HEK293 (cell line): ENCODE results near the gene C16orf92.

Experiments used
- GLI4 ChIP-seq: fragments of 450-650 bp; formaldehyde crosslinking; IDR thresholded peaks from 2 replicates; pipeline ENCODE4 v1.5.1; 2016; ENCODE audit warnings: missing biosample characterization, missing genetic modification characterization
- HOXC10 ChIP-seq: sonication (generic); formaldehyde crosslinking; IDR thresholded peaks from 2 replicates; pipeline ENCODE4 v1.8.1; 2023; ENCODE audit warnings: mild to moderate bottlenecking, missing genetic modification reagents
- KLF7 ChIP-seq: fragments of 450-650 bp; formaldehyde crosslinking; IDR thresholded peaks from 2 replicates; pipeline ENCODE4 v1.5.1; 2016; ENCODE audit warnings: missing biosample characterization, missing genetic modification characterization, borderline replicate concordance
- MEIS1 ChIP-seq: sonication (generic); formaldehyde crosslinking; IDR thresholded peaks from 2 replicates; pipeline ENCODE4 v1.8.1; 2022; ENCODE audit warnings: missing genetic modification reagents, mild to moderate bottlenecking, borderline replicate concordance
- OVOL3 ChIP-seq: fragments of 450-650 bp; formaldehyde crosslinking; IDR thresholded peaks from 2 replicates; pipeline ENCODE4 v1.5.1; 2016; ENCODE audit warnings: missing biosample characterization, missing genetic modification characterization
- SP2 ChIP-seq: fragments of 450-650 bp; formaldehyde crosslinking; IDR thresholded peaks from 2 replicates; pipeline ENCODE4 v1.5.1; 2016; ENCODE audit warnings: missing biosample characterization, missing genetic modification characterization
- TSHZ1 ChIP-seq: fragments of 450-650 bp; formaldehyde crosslinking; IDR thresholded peaks from 2 replicates; pipeline ENCODE4 v1.5.1; 2016; ENCODE audit warnings: missing biosample characterization, missing genetic modification characterization, borderline replicate concordance
- ZBTB17 ChIP-seq: fragments of 450-650 bp; formaldehyde crosslinking; IDR thresholded peaks from 2 replicates; pipeline ENCODE4 v1.5.1; 2016; ENCODE audit warnings: missing biosample characterization, missing genetic modification characterization
- ZBTB26 ChIP-seq: fragments of 450-650 bp; formaldehyde crosslinking; optimal IDR thresholded peaks from 2 replicates; pipeline ENCODE3; 2016; ENCODE audit warnings: missing biosample characterization, mild to moderate bottlenecking, missing genetic modification characterization
- ZBTB7A ChIP-seq: fragments of 450-650 bp; formaldehyde crosslinking; IDR thresholded peaks from 2 replicates; pipeline ENCODE4 v1.5.1; 2016; ENCODE audit warnings: low read depth, missing biosample characterization, missing genetic modification characterization
- ZEB2 ChIP-seq: fragments of 450-650 bp; formaldehyde crosslinking; IDR thresholded peaks from 2 replicates; pipeline ENCODE4 v1.5.1; 2016; ENCODE audit warnings: missing biosample characterization, missing genetic modification characterization
- ZIC2 ChIP-seq: fragments of 450-650 bp; formaldehyde crosslinking; IDR thresholded peaks from 2 replicates; pipeline ENCODE4 v1.5.1; 2016; ENCODE audit warnings: missing biosample characterization, missing genetic modification characterization
- ZNF121 ChIP-seq: fragments of 450-650 bp; formaldehyde crosslinking; IDR thresholded peaks from 2 replicates; pipeline ENCODE4 v1.5.1; 2016; ENCODE audit warnings: missing biosample characterization, missing genetic modification characterization
- ZNF132 ChIP-seq: fragments of 450-650 bp; formaldehyde crosslinking; IDR thresholded peaks from 2 replicates; pipeline ENCODE4 v1.5.1; 2017; ENCODE audit warnings: missing biosample characterization, missing genetic modification characterization, borderline replicate concordance
- ZNF16 ChIP-seq: fragments of 450-650 bp; formaldehyde crosslinking; IDR thresholded peaks from 2 replicates; pipeline ENCODE4 v1.5.1; 2016; ENCODE audit warnings: low read depth, missing biosample characterization, missing genetic modification characterization
- ZNF19 ChIP-seq: fragments of 450-650 bp; formaldehyde crosslinking; IDR thresholded peaks from 2 replicates; pipeline ENCODE4; 2016; ENCODE audit warnings: missing biosample characterization, missing genetic modification characterization, low read depth
- ZNF239 ChIP-seq: fragments of 450-650 bp; formaldehyde crosslinking; IDR thresholded peaks from 2 replicates; pipeline ENCODE4 v1.5.1; 2016; ENCODE audit warnings: missing biosample characterization, missing genetic modification characterization
- ZNF292 ChIP-seq: fragments of 450-650 bp; formaldehyde crosslinking; IDR thresholded peaks from 2 replicates; pipeline ENCODE4 v1.5.1; 2016; ENCODE audit warnings: low read depth, missing biosample characterization, missing genetic modification characterization, borderline replicate concordance
- ZNF311 ChIP-seq: fragments of 450-650 bp; formaldehyde crosslinking; IDR thresholded peaks from 2 replicates; pipeline ENCODE4 v1.5.1; 2017; ENCODE audit warnings: missing biosample characterization, missing genetic modification characterization, borderline replicate concordance
- ZNF324 ChIP-seq: fragments of 450-650 bp; formaldehyde crosslinking; IDR thresholded peaks from 2 replicates; pipeline ENCODE4 v1.5.1; 2016; ENCODE audit warnings: missing biosample characterization, missing genetic modification characterization
- ZNF335 ChIP-seq: fragments of 450-650 bp; formaldehyde crosslinking; conservative IDR thresholded peaks from 2 replicates; pipeline ENCODE4 v1.5.1; 2016; ENCODE audit warnings: missing biosample characterization, missing genetic modification characterization
- ZNF354C ChIP-seq: fragments of 450-650 bp; formaldehyde crosslinking; IDR thresholded peaks from 2 replicates; pipeline ENCODE4 v1.5.1; 2016; ENCODE audit warnings: missing biosample characterization, missing genetic modification characterization, low read depth, borderline replicate concordance
- ZNF366 ChIP-seq: fragments of 450-650 bp; formaldehyde crosslinking; conservative IDR thresholded peaks from 2 replicates; pipeline ENCODE4 v1.5.1; 2016; ENCODE audit warnings: missing biosample characterization, missing genetic modification characterization
- ZNF423 ChIP-seq: fragments of 450-650 bp; formaldehyde crosslinking; IDR thresholded peaks from 2 replicates; pipeline ENCODE4 v1.5.1; 2016; ENCODE audit warnings: missing biosample characterization, missing genetic modification characterization
- ZNF544 ChIP-seq: fragments of 450-650 bp; formaldehyde crosslinking; IDR thresholded peaks from 2 replicates; pipeline ENCODE4 v1.5.0; 2017; ENCODE audit warnings: missing biosample characterization, missing genetic modification characterization
- ZNF600 ChIP-seq: fragments of 450-650 bp; formaldehyde crosslinking; IDR thresholded peaks from 2 replicates; pipeline ENCODE4 v1.5.1; 2016; ENCODE audit warnings: missing biosample characterization, missing genetic modification characterization
- ZNF623 ChIP-seq: fragments of 450-650 bp; formaldehyde crosslinking; IDR thresholded peaks from 2 replicates; pipeline ENCODE4 v1.5.1; 2016; ENCODE audit warnings: missing biosample characterization, missing genetic modification characterization
- ZNF629 ChIP-seq: fragments of 450-650 bp; formaldehyde crosslinking; IDR thresholded peaks from 2 replicates; pipeline ENCODE4 v1.5.1; 2017; ENCODE audit warnings: missing biosample characterization, missing genetic modification characterization
- ZNF701 ChIP-seq: fragments of 450-650 bp; formaldehyde crosslinking; IDR thresholded peaks from 2 replicates; pipeline ENCODE4 v1.5.1; 2016; ENCODE audit warnings: missing biosample characterization, missing genetic modification characterization
- ZNF843 ChIP-seq: fragments of 450-650 bp; formaldehyde crosslinking; IDR thresholded peaks from 2 replicates; pipeline ENCODE4 v1.5.1; 2016; ENCODE audit warnings: missing biosample characterization, missing genetic modification characterization
- ZXDB ChIP-seq: fragments of 450-650 bp; formaldehyde crosslinking; IDR thresholded peaks from 2 replicates; pipeline ENCODE4 v1.5.1; 2016; ENCODE audit warnings: missing biosample characterization, missing genetic modification characterization
- TF ChIP-seq, protein P1 (sequence below): fragments of 450-650 bp; formaldehyde crosslinking; IDR thresholded peaks from 2 replicates; pipeline ENCODE4 v1.5.1; 2016; ENCODE audit warnings: missing biosample characterization, missing genetic modification characterization
- TF ChIP-seq, protein P2 (sequence below): fragments of 450-650 bp; formaldehyde crosslinking; IDR thresholded peaks from 2 replicates; pipeline ENCODE4 v1.5.1; 2016; ENCODE audit warnings: missing biosample characterization, missing genetic modification characterization
- TF ChIP-seq, protein P3 (sequence below): fragments of 450-650 bp; formaldehyde crosslinking; IDR thresholded peaks from 2 replicates; pipeline ENCODE4 v1.5.1; 2017; ENCODE audit warnings: missing biosample characterization, mild to moderate bottlenecking, missing genetic modification characterization, moderate library complexity

The C16orf92 gene

GRCh38 chr16:30052671-30053372, 29.8 kb downstream of the C16orf92 start (continued):
- TF ChIP-seq ZNF19 (peak; percentile 97), ZNF311 (tag by site-specific recombination) (no peak), OVOL3 (no peak; the same call in none of the 2 replicates), ZNF843 (tag by site-specific recombination) (peak; percentile 80), ZNF366 (tag by site-specific recombination) (peak; percentile 68), SP2 (tag by site-specific recombination) (peak; percentile 83), ZNF423 (tag by site-specific recombination) (no peak), HOXC10 (peak; percentile 98; the same call in 1 of the 2 replicates), MEIS1 (CRISPR knock-in tag) (peak; percentile 42; the same call in 1 of the 2 replicates), ZNF629 (tag by site-specific recombination) (peak; percentile 92), TSHZ1 (tag by site-specific recombination) (peak; percentile 87), ZNF324 (peak; percentile 96; the same call in 1 of the 2 replicates), ZNF701 (tag by site-specific recombination) (no peak), ZNF623 (tag by site-specific recombination) (peak; percentile 92), ZBTB7A (tag by site-specific recombination) (0 out of 2 replicates have a peak, but pooled peaks have one; percentile 57), ZNF16 (0 out of 2 replicates have a peak, but pooled peaks have one; percentile 44), KLF7 (peak; percentile 89), ZIC2 (peak; percentile 53; the same call in 1 of the 2 replicates), ZNF239 (no peak), ZNF121 (peak; percentile 92), ZEB2 (tag by site-specific recombination) (peak; percentile 97), ZNF132 (tag by site-specific recombination) (no peak), ZNF544 (tag by site-specific recombination) (no peak), ZXDB (peak; percentile 98), ZBTB17 (peak; percentile 86), ZNF354C (peak; percentile 99), ZNF292 (peak; percentile 99), ZNF335 (peak; percentile 68), GLI4 (tag by site-specific recombination) (no peak), ZBTB26 (tag by site-specific recombination) (peak; percentile 82), ZNF600 (peak; percentile 74; the same call in 1 of the 2 replicates)
- TF ChIP-seq, protein P1, sequence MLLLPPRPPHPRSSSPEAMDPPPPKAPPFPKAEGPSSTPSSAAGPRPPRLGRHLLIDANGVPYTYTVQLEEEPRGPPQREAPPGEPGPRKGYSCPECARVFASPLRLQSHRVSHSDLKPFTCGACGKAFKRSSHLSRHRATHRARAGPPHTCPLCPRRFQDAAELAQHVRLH (tag by site-specific recombination) = peak; percentile 87; the same call in 1 of the 2 replicates
- TF ChIP-seq, protein P2, sequence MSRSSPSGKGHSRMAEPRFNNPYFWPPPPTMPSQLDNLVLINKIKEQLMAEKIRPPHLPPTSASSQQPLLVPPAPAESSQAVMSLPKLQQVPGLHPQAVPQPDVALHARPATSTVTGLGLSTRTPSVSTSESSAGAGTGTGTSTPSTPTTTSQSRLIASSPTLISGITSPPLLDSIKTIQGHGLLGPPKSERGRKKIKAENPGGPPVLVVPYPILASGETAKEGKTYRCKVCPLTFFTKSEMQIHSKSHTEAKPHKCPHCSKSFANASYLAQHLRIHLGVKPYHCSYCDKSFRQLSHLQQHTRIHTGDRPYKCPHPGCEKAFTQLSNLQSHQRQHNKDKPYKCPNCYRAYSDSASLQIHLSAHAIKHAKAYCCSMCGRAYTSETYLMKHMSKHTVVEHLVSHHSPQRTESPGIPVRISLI (tag by site-specific recombination) = no peak
- TF ChIP-seq, protein P3, sequence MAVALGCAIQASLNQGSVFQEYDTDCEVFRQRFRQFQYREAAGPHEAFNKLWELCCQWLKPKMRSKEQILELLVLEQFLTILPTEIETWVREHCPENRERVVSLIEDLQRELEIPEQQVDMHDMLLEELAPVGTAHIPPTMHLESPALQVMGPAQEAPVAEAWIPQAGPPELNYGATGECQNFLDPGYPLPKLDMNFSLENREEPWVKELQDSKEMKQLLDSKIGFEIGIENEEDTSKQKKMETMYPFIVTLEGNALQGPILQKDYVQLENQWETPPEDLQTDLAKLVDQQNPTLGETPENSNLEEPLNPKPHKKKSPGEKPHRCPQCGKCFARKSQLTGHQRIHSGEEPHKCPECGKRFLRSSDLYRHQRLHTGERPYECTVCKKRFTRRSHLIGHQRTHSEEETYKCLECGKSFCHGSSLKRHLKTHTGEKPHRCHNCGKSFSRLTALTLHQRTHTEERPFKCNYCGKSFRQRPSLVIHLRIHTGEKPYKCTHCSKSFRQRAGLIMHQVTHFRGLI (tag by site-specific recombination) = peak; percentile 47; the same call in 1 of the 2 replicates
